ENCODE data around the gene ADNP. TPM values are rescaled to one million over a fixed set of nuclear protein-coding genes. Genes with fewer than 3 reads are reported as not detected.

The ADNP gene
- total and polyA plus RNA-seq, 2 of the 13 experiments (the other 11 are each of a cell fraction or from before 2014, with no cell fraction given) = 21.0 to 21.5 TPM

DNA sequence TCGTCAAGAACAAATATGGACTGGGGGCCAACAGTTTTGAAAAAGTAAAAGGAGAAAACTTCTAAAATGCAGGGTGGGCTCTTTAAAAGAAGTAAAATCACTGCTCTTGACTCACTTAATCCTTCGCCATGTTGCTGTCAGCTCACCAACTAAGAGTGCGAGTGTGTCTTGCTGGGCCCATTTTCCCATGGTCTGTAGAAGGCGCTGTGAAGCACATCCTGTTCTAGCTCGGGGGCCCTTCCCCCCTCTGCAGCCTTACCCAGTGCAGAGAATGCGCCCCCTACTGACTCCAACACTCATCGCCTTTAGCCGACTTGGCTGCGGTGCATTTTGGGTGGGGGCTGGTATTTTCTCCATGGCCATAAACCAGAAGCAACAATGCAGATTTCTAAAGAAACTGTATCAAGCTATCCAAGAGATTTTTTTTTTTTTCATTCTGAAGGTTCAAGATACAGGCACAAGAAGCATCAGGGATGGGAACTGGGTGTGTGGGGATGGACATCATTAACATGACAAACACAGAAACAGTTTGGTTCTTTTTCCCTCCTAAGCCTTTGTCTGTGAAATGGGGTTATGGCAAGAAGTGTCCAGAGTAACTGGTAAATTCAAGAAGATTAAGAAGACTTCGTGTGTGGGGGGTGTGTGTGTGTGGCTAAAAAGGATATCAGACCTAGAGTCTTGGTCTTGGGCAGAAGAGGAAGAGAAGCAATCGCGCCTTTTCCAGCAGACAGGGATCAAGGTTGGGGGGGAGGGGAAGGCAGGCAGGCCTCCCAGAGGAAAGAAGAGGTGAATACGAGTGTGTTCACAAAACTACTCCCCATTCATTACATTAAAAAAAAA lies 1.7 kb downstream of the ADNP start (continued):
- TF ChIP-seq, protein P1, sequence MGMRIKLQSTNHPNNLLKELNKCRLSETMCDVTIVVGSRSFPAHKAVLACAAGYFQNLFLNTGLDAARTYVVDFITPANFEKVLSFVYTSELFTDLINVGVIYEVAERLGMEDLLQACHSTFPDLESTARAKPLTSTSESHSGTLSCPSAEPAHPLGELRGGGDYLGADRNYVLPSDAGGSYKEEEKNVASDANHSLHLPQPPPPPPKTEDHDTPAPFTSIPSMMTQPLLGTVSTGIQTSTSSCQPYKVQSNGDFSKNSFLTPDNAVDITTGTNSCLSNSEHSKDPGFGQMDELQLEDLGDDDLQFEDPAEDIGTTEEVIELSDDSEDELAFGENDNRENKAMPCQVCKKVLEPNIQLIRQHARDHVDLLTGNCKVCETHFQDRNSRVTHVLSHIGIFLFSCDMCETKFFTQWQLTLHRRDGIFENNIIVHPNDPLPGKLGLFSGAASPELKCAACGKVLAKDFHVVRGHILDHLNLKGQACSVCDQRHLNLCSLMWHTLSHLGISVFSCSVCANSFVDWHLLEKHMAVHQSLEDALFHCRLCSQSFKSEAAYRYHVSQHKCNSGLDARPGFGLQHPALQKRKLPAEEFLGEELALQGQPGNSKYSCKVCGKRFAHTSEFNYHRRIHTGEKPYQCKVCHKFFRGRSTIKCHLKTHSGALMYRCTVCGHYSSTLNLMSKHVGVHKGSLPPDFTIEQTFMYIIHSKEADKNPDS (CRISPR knock-in tag; IDR thresholded peaks at IDR 0.05) = no peak
- TF ChIP-seq, protein P2, sequence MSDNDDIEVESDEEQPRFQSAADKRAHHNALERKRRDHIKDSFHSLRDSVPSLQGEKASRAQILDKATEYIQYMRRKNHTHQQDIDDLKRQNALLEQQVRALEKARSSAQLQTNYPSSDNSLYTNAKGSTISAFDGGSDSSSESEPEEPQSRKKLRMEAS (IDR thresholded peaks at IDR 0.05) = peak; percentile 83
- TF ChIP-seq SYNCRIP (IDR thresholded peaks at IDR 0.05; ENCODE audit: insufficient read depth, low read depth, low read length) (no peak), AKAP8 (CRISPR knock-in tag; IDR thresholded peaks at IDR 0.05) (no peak), ZNF616 (CRISPR knock-in tag; IDR thresholded peaks at IDR 0.05; ENCODE audit: low read depth) (0 out of 2 replicates have a peak, but pooled peaks have one; percentile 50), ZGPAT (CRISPR knock-in tag; IDR thresholded peaks at IDR 0.05) (peak; percentile 95), ZNF672 (CRISPR knock-in tag; IDR thresholded peaks at IDR 0.05) (no peak), POLR2AphosphoS2 (IDR thresholded peaks at IDR 0.05; ENCODE audit: low read depth, low read length) (no peak), SIX4 (CRISPR knock-in tag; IDR thresholded peaks at IDR 0.05) (peak; percentile 57; the same call in 1 of the 2 replicates), ZSCAN29 (CRISPR knock-in tag; conservative IDR thresholded peaks at IDR 0.05) (peak; percentile 92), ZNF724P (CRISPR knock-in tag; IDR thresholded peaks at IDR 0.05; ENCODE audit: borderline replicate concordance) (no peak), NKX3-1 (CRISPR knock-in tag; IDR thresholded peaks at IDR 0.05) (0 out of 2 replicates have a peak, but pooled peaks have one; percentile 38), ZNF713 (CRISPR knock-in tag; IDR thresholded peaks at IDR 0.05) (no peak), TFDP1 (CRISPR knock-in tag; IDR thresholded peaks at IDR 0.05; ENCODE audit: borderline replicate concordance) (peak; percentile 84), PCBP1 (IDR thresholded peaks at IDR 0.05; ENCODE audit: borderline replicate concordance, low read depth, low read length) (no peak), ATF3 (CRISPR knock-in tag; IDR thresholded peaks at IDR 0.05) (no peak), NCOA2 (CRISPR knock-in tag; IDR thresholded peaks at IDR 0.05) (peak; percentile 83), EEA1 (CRISPR knock-in tag; IDR thresholded peaks at IDR 0.05; ENCODE audit: borderline replicate concordance) (no peak), ZNF784 (CRISPR knock-in tag; IDR thresholded peaks at IDR 0.05; ENCODE audit: borderline replicate concordance) (peak; percentile 70; the same call in 1 of the 2 replicates), SNAPC5 (CRISPR knock-in tag; IDR thresholded peaks at IDR 0.05; ENCODE audit: borderline replicate concordance) (no peak), HDAC6 (IDR thresholded peaks at IDR 0.05; ENCODE audit: low read depth, low read length) (no peak), SNRNP70 (IDR thresholded peaks at IDR 0.05; ENCODE audit: low read depth, low read length) (no peak), NCOA5 (CRISPR knock-in tag; IDR thresholded peaks at IDR 0.05) (no peak), NFATC3 (CRISPR knock-in tag; IDR thresholded peaks at IDR 0.05) (peak; percentile 47; the same call in 1 of the 2 replicates)

All from HepG2 (cell line).